ACHN (cell line): Measurements from ENCODE around the gene SEC22A.

Source experiments
- DNase-seq: peaks from one replicate; pipeline ENCODE4 v3.0.0-alpha.2; 2015
- in situ Hi-C: cut with HindIII; loops from 2 replicates; pipeline ENCODE4 v1.10.0; 2017; ENCODE audit warnings: low sequenced_read_pairs, low pct_ligation_motif_present, low pct_unique_long_range_greater_than_20kb

SEC22A gene

DNA sequence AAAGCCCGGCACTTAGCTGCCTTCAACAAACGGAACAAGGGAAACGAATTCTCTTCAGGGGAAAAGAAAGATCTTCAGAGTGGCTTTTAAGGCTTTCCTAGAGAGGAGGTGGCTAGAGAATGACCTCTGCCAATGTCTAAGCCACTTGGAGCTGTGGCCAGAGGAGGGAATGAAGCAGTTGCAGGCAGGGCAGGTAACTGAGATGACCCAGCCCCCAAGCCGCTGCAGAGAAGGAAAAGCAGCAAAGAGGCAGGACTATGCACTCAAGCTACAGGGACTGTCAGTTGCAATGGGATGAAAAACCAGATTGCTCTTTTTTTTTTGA lies 113.5 kb downstream of the SEC22A start:
- no peak for DNase-seq
- in situ Hi-C loops, result no loop called here

DNA sequence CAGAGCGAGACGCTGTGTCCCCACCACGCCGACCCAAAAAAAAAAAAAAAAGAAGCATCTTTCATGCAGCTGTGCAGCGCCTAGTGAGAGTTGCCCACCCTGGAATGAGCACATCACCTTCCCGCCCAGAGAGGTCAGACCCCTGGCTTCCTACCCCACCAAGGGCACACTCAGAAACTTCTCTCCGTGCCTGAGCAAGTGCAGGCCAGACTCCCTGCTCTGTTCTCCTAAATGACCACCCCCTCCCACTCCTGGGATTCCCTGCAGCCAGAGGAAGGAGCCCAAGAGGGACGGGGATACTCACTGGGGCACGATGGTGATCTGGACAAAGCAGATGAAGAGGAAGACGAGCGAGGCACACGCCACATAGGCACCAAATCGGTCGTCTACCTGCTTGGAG lies 116.0 kb downstream of the SEC22A start:
- DNase-seq, result no peak
- in situ Hi-C loops, result no loop called here

DNA sequence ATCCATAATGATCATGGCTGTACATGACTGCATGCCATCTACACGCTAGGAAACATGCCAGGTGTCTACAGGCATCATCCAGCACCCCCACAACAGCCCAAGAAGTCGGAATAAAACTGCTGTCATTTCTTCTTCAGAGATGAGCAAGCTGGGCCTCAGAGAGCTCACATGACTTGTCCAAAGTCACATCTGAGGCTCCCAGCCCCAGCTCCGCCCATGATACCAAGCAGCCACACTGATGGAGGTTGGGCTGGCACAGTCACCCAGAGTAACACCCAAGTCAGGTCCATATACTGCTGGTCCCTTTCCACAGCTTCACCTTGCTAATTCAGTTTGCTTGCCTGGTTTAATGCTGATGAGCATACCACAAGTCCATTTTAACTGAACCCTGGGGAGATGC lies 116.6 kb downstream of the SEC22A start:
- DNase-seq, result no peak
- in situ Hi-C loops, result no loop called here

DNA sequence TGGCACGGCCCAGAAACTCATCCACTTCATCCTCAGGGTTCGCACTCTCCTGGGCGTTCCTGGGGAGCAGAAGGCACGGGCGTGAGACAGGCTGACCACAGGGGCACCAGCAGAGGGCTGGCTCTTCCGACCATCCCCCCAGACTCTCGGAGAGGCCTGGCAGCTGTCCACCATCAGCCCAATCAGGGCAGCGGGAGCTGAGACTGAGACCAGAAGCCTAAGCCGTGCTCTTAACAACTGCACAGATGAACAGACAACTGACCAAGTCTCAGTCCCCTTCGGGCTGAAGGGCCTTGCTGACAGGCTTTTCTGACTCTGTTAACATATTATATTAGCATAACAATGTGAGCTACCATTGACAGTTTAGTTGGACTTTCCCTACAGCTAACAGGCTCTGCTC lies 118.0 kb downstream of the SEC22A start:
- no peak for DNase-seq
- in situ Hi-C loops, result no loop called here

DNA sequence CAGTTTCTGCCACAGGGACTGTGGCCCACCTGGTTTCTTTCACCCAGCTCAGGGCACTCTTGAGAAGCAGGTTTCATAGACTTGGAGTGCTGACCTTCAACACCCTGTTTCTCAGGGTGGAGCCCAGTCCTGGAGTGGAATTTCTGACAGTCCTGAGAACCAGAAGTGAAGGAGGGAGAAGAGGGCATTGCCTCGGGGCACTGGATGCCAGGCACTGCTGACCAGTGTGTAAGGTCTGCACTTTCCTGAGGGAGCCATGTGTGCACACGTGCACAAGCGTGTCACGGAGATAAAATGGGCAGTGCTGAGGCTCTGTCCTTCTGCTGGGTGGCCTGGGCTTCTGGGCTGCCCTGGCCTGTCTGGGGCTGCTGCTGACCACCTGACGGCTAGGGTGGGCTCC lies 118.5 kb downstream of the SEC22A start:
- DNase-seq, result no peak
- in situ Hi-C loops, result no loop called here

DNA sequence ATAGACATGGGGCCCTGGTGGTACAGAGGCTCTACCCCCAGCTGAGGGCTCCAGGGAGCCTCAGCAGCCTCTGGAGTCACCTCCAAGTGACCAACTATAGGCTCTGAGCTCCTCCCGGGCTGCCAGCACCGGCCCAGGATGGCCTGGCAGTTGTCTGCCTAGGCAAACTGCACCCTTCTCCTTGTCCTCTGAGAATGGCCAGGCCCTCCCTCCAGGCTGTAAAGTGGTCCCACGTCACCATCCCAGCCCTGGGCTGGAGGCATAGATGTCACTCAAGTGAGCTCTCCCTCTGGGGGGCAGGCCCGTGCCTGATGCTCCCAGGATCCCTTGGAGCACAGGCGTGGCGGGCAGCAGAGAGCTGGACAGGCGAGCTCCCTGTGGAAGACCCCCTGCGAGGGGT lies 120.1 kb downstream of the SEC22A start:
- no peak for DNase-seq
- in situ Hi-C loops, result no loop called here

DNA sequence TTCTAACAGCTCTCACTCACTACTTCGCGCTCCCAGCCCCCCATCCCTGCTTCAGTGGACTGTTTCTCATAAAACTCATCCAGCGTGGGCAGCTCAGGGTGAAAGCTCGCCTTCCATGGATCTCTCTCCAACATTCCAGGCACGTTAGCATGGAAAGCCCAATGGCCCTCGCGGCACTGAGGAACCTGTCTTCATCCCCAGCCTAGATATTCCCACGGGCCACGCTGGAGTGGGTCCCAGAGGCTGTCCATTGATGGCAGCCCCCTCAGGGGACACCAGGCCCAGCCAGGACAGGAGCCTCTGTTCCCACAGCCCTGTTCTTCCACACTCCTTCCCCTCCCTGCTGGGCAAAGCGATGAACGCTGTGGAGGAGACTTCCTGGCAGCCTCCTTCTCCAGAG lies 121.1 kb downstream of the SEC22A start:
- no peak for DNase-seq
- in situ Hi-C loops, result no loop called here
